CD8-positive, alpha-beta memory T cell (primary cell): ENCODE results near the gene RTN4IP1. TPM values are rescaled to one million over a fixed set of nuclear protein-coding genes. Genes with fewer than 3 reads are reported as not detected.
"Not testable (repeated sequence)": the region's sequence is repeated elsewhere in the genome, so short reads cannot be mapped to it uniquely, and the experiment has no call there.

Source experiments
- CTCF ChIA-PET: fragments of 350-600 bp; sonication (Branson Sonifier 250); formaldehyde crosslinking; loops from one replicate; lab custom pipeline; 2021; ENCODE audit warnings: antibody characterized with exemption; lab: Charles Lee
- POLR2A ChIA-PET: fragments of 350-600 bp; sonication (Branson Sonifier 250); formaldehyde crosslinking; loops from one replicate; lab custom pipeline; 2021; ENCODE audit warnings: antibody characterized with exemption; lab: Charles Lee
- DNase-seq, 5 donors: peaks; one replicate each; pipeline versions ENCODE4 v3.0.0 to v3.0.0-alpha.2; 2020 to 2022; ENCODE audit warnings: mixed read lengths in 1 of 5
- H3K27ac ChIP-seq: one replicate; pipeline ENCODE4 v1.7.0; 2013; ENCODE audit warnings: low read depth, mild to moderate bottlenecking, low read length, moderate library complexity
- H3K27me3 ChIP-seq: 2 replicates; pipeline ENCODE4 v1.7.0; 2013; ENCODE audit warnings: low read length, mild to moderate bottlenecking; ENCODE audit not compliant: insufficient read depth, poor library complexity, severe bottlenecking
- H3K36me3 ChIP-seq: 2 replicates; pipeline ENCODE4 v1.7.0; 2013; ENCODE audit warnings: mild to moderate bottlenecking, low read length, moderate library complexity; ENCODE audit not compliant: insufficient read depth
- H3K4me1 ChIP-seq: 2 replicates; pipeline ENCODE4 v1.7.0; 2013; ENCODE audit warnings: mild to moderate bottlenecking, low read length, moderate library complexity; ENCODE audit not compliant: insufficient read depth
- H3K4me3 ChIP-seq: 2 replicates; pipeline ENCODE4 v1.7.0; 2013; ENCODE audit warnings: mild to moderate bottlenecking, low read length
- H3K9me3 ChIP-seq: 2 replicates; pipeline ENCODE4 v1.7.0; 2013; ENCODE audit warnings: mild to moderate bottlenecking, low read length
- H3K27ac Mint-ChIP-seq, 8 donors: one replicate each; pipeline ENCODE4 v1.8.0; 2020 to 2021; ENCODE audit warnings: mixed read lengths in 8 of 8, mild to moderate bottlenecking in 6 of 8, inconsistent platforms in 3 of 8, moderate library complexity in 3 of 8
- H3K27me3 Mint-ChIP-seq, 2 donors: one replicate each; pipeline ENCODE4 v1.8.0; 2020 to 2021; ENCODE audit warnings: mixed read lengths in 2 of 2, mild to moderate bottlenecking in 1 of 2, moderate library complexity in 1 of 2
- H3K36me3 Mint-ChIP-seq, 3 donors: one replicate each; pipeline ENCODE4 v1.8.0; 2020 to 2021; ENCODE audit warnings: mixed read lengths in 3 of 3, inconsistent platforms in 1 of 3, mild to moderate bottlenecking in 1 of 3
- H3K4me1 Mint-ChIP-seq, 3 donors: one replicate each; pipeline ENCODE4 v1.8.0; 2020 to 2021; ENCODE audit warnings: mixed read lengths in 3 of 3, inconsistent platforms in 1 of 3, mild to moderate bottlenecking in 1 of 3
- H3K4me3 Mint-ChIP-seq, 7 donors: one replicate each; pipeline ENCODE4 v1.8.0; 2020 to 2021; ENCODE audit warnings: mixed read lengths in 7 of 7, mild to moderate bottlenecking in 6 of 7, moderate library complexity in 4 of 7, inconsistent platforms in 2 of 7
- H3K9me3 Mint-ChIP-seq, 5 donors: one replicate each; pipeline ENCODE4 v1.8.0; 2020 to 2022; ENCODE audit warnings: mixed read lengths in 5 of 5, mild to moderate bottlenecking in 3 of 5, moderate library complexity in 2 of 5, inconsistent platforms in 1 of 5
- polyA plus RNA-seq: library from polyadenylated mRNA; unstranded; fragments of 300-500 nt; fragmentation: Illumina TruSeq; gene quantifications from one replicate; pipeline ENCODE4 v1.2.3, GENCODE V29; 2021
- total RNA-seq, 2 experiments: library from RNA; stranded (reverse); gene quantifications; one replicate each; pipeline ENCODE4 v1.2.3, GENCODE V29; 2021

Gene RTN4IP1
- total and polyA plus RNA-seq, 3 experiments from 2014 or later = 7.2 to 10.3 (median 9.5) TPM

GRCh38 chr6:106637051-106637716, 7.9 kb upstream of the RTN4IP1 start:
- POLR2A ChIA-PET = no interaction called here
- no peaks in the 10 kb centered on the region for H3K27me3 Mint-ChIP-seq
- no peak overlapping the region for H3K4me3 Mint-ChIP-seq
- H3K4me1 Mint-ChIP-seq = peaks cover 32 to 49% (median 42%) of the 10 kb centered on the region in 3 donors
- Histone ChIP-seq H3K27ac (no peak overlapping the region), H3K36me3 (peaks cover under 1% of the 10 kb centered on the region), H3K4me3 (no peak overlapping the region), H3K27me3 (no peaks in the 10 kb centered on the region), H3K9me3 (no peaks in the 10 kb centered on the region), H3K4me1 (peaks cover 8% of the 10 kb centered on the region)
- CTCF ChIA-PET = interaction anchor here (1.1 kb wide), 1 partner anchor 9 kb away, joined by 3 read pairs; no protein-coding TSS in a partner anchor
- H3K36me3 Mint-ChIP-seq = peaks cover 0 to 42% (median 24%) of the 10 kb centered on the region in 3 donors
- no peaks in the 10 kb centered on the region for H3K9me3 Mint-ChIP-seq
- DNase-seq = no peak
- peak overlapping the region in 2 of 8 donors; percentile 4 to 49 for H3K27ac Mint-ChIP-seq

- Mint-ChIP-seq H3K27me3 (no peaks in the 10 kb centered on the region), H3K4me1 (peaks cover 40 to 55% (median 54%) of the 10 kb centered on the region in 3 donors), H3K36me3 (peaks cover 0 to 25% (median 17%) of the 10 kb centered on the region in 3 donors), H3K9me3 (no peaks in the 10 kb centered on the region), H3K4me3 (no peak overlapping the region), H3K27ac (peak overlapping the region in 3 of 8 donors; percentile 5 to 56 (median 10))
- no peak overlapping the region for H3K4me3 ChIP-seq
- H3K27ac ChIP-seq = no peak overlapping the region
- no peaks in the 10 kb centered on the region for H3K27me3 ChIP-seq
- peaks cover 21% of the 10 kb centered on the region for H3K4me1 ChIP-seq
- H3K36me3 ChIP-seq = no peaks in the 10 kb centered on the region
- CTCF ChIA-PET = no interaction called here
- H3K9me3 ChIP-seq = no peaks in the 10 kb centered on the region
- DNase-seq = no peak
- POLR2A ChIA-PET = no interaction called here
These were observed 5.3 kb upstream of the RTN4IP1 start for GRCh38 chr6:106634565-106634964.

- Histone ChIP-seq H3K27ac (no peak overlapping the region), H3K27me3 (no peaks in the 10 kb centered on the region), H3K4me3 (no peak overlapping the region), H3K4me1 (peaks cover 22% of the 10 kb centered on the region), H3K9me3 (no peaks in the 10 kb centered on the region), H3K36me3 (no peaks in the 10 kb centered on the region)
- Mint-ChIP-seq H3K4me1 (peaks cover 36 to 50% (median 44%) of the 10 kb centered on the region in 3 donors), H3K27ac (no peak overlapping the region), H3K27me3 (no peaks in the 10 kb centered on the region), H3K9me3 (no peaks in the 10 kb centered on the region), H3K36me3 (peaks cover 0 to 20% (median 7%) of the 10 kb centered on the region in 3 donors), H3K4me3 (no peak overlapping the region)
- CTCF ChIA-PET = no interaction called here
- POLR2A ChIA-PET = no interaction called here
- no peak for DNase-seq
These were observed 2.0 kb upstream of the RTN4IP1 start for GRCh38 chr6:106631346-106631745.

GRCh38 chr6:106630366-106630765, 1.1 kb upstream of the RTN4IP1 start:
- Histone ChIP-seq H3K36me3 (no peaks in the 10 kb centered on the region), H3K27ac (no peak overlapping the region), H3K9me3 (no peaks in the 10 kb centered on the region), H3K4me1 (peaks cover 22% of the 10 kb centered on the region), H3K4me3 (peak overlapping the region; percentile 93), H3K27me3 (no peaks in the 10 kb centered on the region)
- CTCF ChIA-PET = no interaction called here
- Mint-ChIP-seq H3K27ac (peak overlapping the region in 7 of 8 donors; percentile 95 to 99 (median 98)), H3K4me3 (peak overlapping the region; percentile 93 to 99 (median 98)), H3K36me3 (peaks cover 0 to 20% (median 7%) of the 10 kb centered on the region in 3 donors), H3K27me3 (no peaks in the 10 kb centered on the region), H3K9me3 (no peaks in the 10 kb centered on the region), H3K4me1 (peaks cover 36 to 54% (median 44%) of the 10 kb centered on the region in 3 donors)
- no peak for DNase-seq
- POLR2A ChIA-PET = interaction anchor here (0.6 kb wide), 1 partner anchor 1248 kb away, joined by 3 read pairs; no protein-coding TSS in a partner anchor

- peak overlapping the region; percentile 93 for H3K4me3 ChIP-seq
- H3K9me3 ChIP-seq = no peaks in the 10 kb centered on the region
- peak overlapping the region; percentile 93 to 99 (median 98) for H3K4me3 Mint-ChIP-seq
- ChIA-PET CTCF (no interaction called here), POLR2A (interaction anchor here (0.6 kb wide), 1 partner anchor 1249 kb away, joined by 3 read pairs; no protein-coding TSS in a partner anchor)
- H3K36me3 ChIP-seq = no peaks in the 10 kb centered on the region
- H3K27me3 Mint-ChIP-seq = no peaks in the 10 kb centered on the region
- peaks cover 32 to 50% (median 39%) of the 10 kb centered on the region in 3 donors for H3K4me1 Mint-ChIP-seq
- H3K27ac Mint-ChIP-seq = peak overlapping the region; percentile 95 to 99 (median 98)
- no peaks in the 10 kb centered on the region for H3K27me3 ChIP-seq
- peaks cover 22% of the 10 kb centered on the region for H3K4me1 ChIP-seq
- H3K36me3 Mint-ChIP-seq = peaks cover 0 to 16% (median 3%) of the 10 kb centered on the region in 3 donors
- no peak for DNase-seq
- peak overlapping the region; percentile 82 for H3K27ac ChIP-seq
- no peaks in the 10 kb centered on the region for H3K9me3 Mint-ChIP-seq
These were observed 513 bp upstream of the RTN4IP1 start for GRCh38 chr6:106629859-106630163.

GRCh38 chr6:106628658-106629102, 618 bp downstream of the RTN4IP1 start:
- peak overlapping the region; percentile 93 to 99 (median 98) for H3K4me3 Mint-ChIP-seq
- peak overlapping the region; percentile 93 for H3K4me3 ChIP-seq
- H3K4me1 ChIP-seq = peaks cover 22% of the 10 kb centered on the region
- ChIA-PET POLR2A (no interaction called here), CTCF (interaction anchor here (1.0 kb wide), 1 partner anchor 9 kb away, joined by 3 read pairs; no protein-coding TSS in a partner anchor)
- no peaks in the 10 kb centered on the region for H3K27me3 Mint-ChIP-seq
- no peaks in the 10 kb centered on the region for H3K36me3 ChIP-seq
- no peaks in the 10 kb centered on the region for H3K27me3 ChIP-seq
- peaks cover 27 to 41% (median 30%) of the 10 kb centered on the region in 3 donors for H3K4me1 Mint-ChIP-seq
- H3K36me3 Mint-ChIP-seq = peaks cover 0 to 13% (median 0%) of the 10 kb centered on the region in 3 donors
- peak overlapping the region; percentile 82 for H3K27ac ChIP-seq
- no peak for DNase-seq
- no peaks in the 10 kb centered on the region for H3K9me3 ChIP-seq
- H3K9me3 Mint-ChIP-seq = no peaks in the 10 kb centered on the region
- peak overlapping the region; percentile 95 to 99 (median 98) for H3K27ac Mint-ChIP-seq

GRCh38 chr6:106627760-106628159, 1.5 kb downstream of the RTN4IP1 start:
- H3K27me3 ChIP-seq, H3K9me3 ChIP-seq, H3K4me3 ChIP-seq, H3K27ac ChIP-seq, H3K36me3 ChIP-seq, H3K9me3 Mint-ChIP-seq, H3K27me3 Mint-ChIP-seq, POLR2A ChIA-PET, DNase-seq: not testable (repeated sequence)
- Mint-ChIP-seq H3K4me3 (peak overlapping the region in 6 of 7 donors; percentile 20 to 99 (median 48)), H3K36me3 (peaks cover under 1 to 15% (median 4%) of the 10 kb centered on the region in 3 donors), H3K4me1 (peaks cover 24 to 41% (median 27%) of the 10 kb centered on the region in 3 donors), H3K27ac (peak overlapping the region in 2 of 8 donors; percentile 29 to 95)
- CTCF ChIA-PET = interaction anchor here (1.0 kb wide), 1 partner anchor 10 kb away, joined by 3 read pairs; no protein-coding TSS in a partner anchor
- H3K4me1 ChIP-seq = peaks cover 22% of the 10 kb centered on the region

- POLR2A ChIA-PET = no interaction called here
These were observed 2.8 kb downstream of the RTN4IP1 start for GRCh38 chr6:106626485-106626884.

More at GRCh38 chr6:106626485-106626884, 2.8 kb downstream of the RTN4IP1 start:
- no peak overlapping the region for H3K27ac Mint-ChIP-seq
- H3K4me1 ChIP-seq = peaks cover 20% of the 10 kb centered on the region
- peaks cover 22 to 37% (median 23%) of the 10 kb centered on the region in 3 donors for H3K4me1 Mint-ChIP-seq
- H3K36me3 ChIP-seq = peaks cover 5% of the 10 kb centered on the region
- CTCF ChIA-PET = no interaction called here
- H3K9me3 Mint-ChIP-seq = peaks cover 0 to 2% (median 0%) of the 10 kb centered on the region in 5 donors
- H3K27me3 ChIP-seq = no peaks in the 10 kb centered on the region
- H3K4me3 ChIP-seq = no peak overlapping the region
- no peak overlapping the region for H3K27ac ChIP-seq
- peaks cover 8 to 25% (median 11%) of the 10 kb centered on the region in 3 donors for H3K36me3 Mint-ChIP-seq
- no peaks in the 10 kb centered on the region for H3K27me3 Mint-ChIP-seq
- no peak for DNase-seq
- H3K4me3 Mint-ChIP-seq = peak overlapping the region in 1 of 7 donors; percentile 53
- H3K9me3 ChIP-seq = no peaks in the 10 kb centered on the region
